GM19455 (cell line): ENCODE measurements around the gene SSX3.
"Not testable (repeated sequence)": the region's sequence is repeated elsewhere in the genome, so short reads cannot be mapped to it uniquely, and the experiment has no call there.

ENCODE experiments used
- ATAC-seq: cut with Tn5 transposase; IDR thresholded peaks from one replicate; pipeline ENCODE4 v1.9.1; 2021; ENCODE audit not compliant: unreplicated experiment

Gene SSX3

GRCh38 chrX:48356315-48357094, at the start of gene SSX3:
Gene SSX3, minus strand, starts transcription at chrX:48356703. Its CDS starts 1,454 bp downstream, at chrX:48355249.
- ATAC-seq = not testable (repeated sequence)

- not testable (repeated sequence) for ATAC-seq
Observed at GRCh38 chrX:48397825-48398224, 41.3 kb upstream of the SSX3 start.

- ATAC-seq = not testable (repeated sequence)
Observed at GRCh38 chrX:48396931-48397330, 40.4 kb upstream of the SSX3 start.

GRCh38 chrX:48383239-48383638, 26.7 kb upstream of the SSX3 start, which contains the start of gene SSX4:
Gene SSX4, plus strand, starts transcription at chrX:48383539. Its CDS starts 515 bp downstream, at chrX:48384054.
- not testable (repeated sequence) for ATAC-seq

GRCh38 chrX:48370408-48370807, 13.9 kb upstream of the SSX3 start:
- ATAC-seq = not testable (repeated sequence)

GRCh38 chrX:48367717-48368408, 11.4 kb upstream of the SSX3 start:
- ATAC-seq = not testable (repeated sequence)

- ATAC-seq = not testable (repeated sequence)
Observed at GRCh38 chrX:48359281-48359680, 2.8 kb upstream of the SSX3 start.

GRCh38 chrX:48357681-48358080, 1.2 kb upstream of the SSX3 start:
- no peak for ATAC-seq

- not testable (repeated sequence) for ATAC-seq
Observed at GRCh38 chrX:48346059-48346458, 10.4 kb downstream of the SSX3 start.

- ATAC-seq = not testable (repeated sequence)
Observed at GRCh38 chrX:48313996-48314395, 42.5 kb downstream of the SSX3 start.

GRCh38 chrX:48306175-48306574, 50.3 kb downstream of the SSX3 start:
- no peak for ATAC-seq
